ACC112 (cell line): ENCODE data around the gene TMX2.

Experiments
- H2AFZ ChIP-seq: fragments of 200-600 bp; sonication (generic); one replicate; pipeline ENCODE4 v1.6.0; 2017; ENCODE audit warnings: antibody characterized with exemption, low read length; ENCODE audit not compliant: unreplicated experiment
- H3K27ac ChIP-seq: fragments of 200-600 bp; sonication (generic); 2 replicates; pipeline ENCODE4 v1.5.1; 2014; ENCODE audit warnings: low read depth, mild to moderate bottlenecking, antibody characterized with exemption, low read length, moderate library complexity
- H3K27me3 ChIP-seq: fragments of 200-600 bp; sonication (generic); 2 replicates; pipeline ENCODE4 v1.6.1; 2014; ENCODE audit warnings: mild to moderate bottlenecking, antibody characterized with exemption, low read length, moderate library complexity, mixed read lengths; ENCODE audit not compliant: insufficient read depth
- H3K36me3 ChIP-seq: fragments of 200-600 bp; sonication (generic); 2 replicates; pipeline ENCODE4 v1.6.1; 2016; ENCODE audit warnings: mild to moderate bottlenecking, antibody characterized with exemption, low read length, moderate library complexity, mixed read lengths; ENCODE audit not compliant: insufficient read depth
- H3K4me1 ChIP-seq: fragments of 200-600 bp; sonication (generic); one replicate; pipeline ENCODE4 v1.6.1; 2016; ENCODE audit warnings: low read length, mixed read lengths; ENCODE audit not compliant: insufficient read depth, unreplicated experiment, control insufficient read depth
- H3K4me3 ChIP-seq: fragments of 200-600 bp; sonication (generic); 2 replicates; pipeline ENCODE4 v1.5.1; 2014; ENCODE audit warnings: mild to moderate bottlenecking, low read depth, low read length
- H3K79me2 ChIP-seq: fragments of 200-600 bp; sonication (generic); one replicate; pipeline ENCODE4 v1.6.0; 2016; ENCODE audit warnings: low read length; ENCODE audit not compliant: control insufficient read depth, unreplicated experiment, insufficient read depth

The TMX2 gene

DNA sequence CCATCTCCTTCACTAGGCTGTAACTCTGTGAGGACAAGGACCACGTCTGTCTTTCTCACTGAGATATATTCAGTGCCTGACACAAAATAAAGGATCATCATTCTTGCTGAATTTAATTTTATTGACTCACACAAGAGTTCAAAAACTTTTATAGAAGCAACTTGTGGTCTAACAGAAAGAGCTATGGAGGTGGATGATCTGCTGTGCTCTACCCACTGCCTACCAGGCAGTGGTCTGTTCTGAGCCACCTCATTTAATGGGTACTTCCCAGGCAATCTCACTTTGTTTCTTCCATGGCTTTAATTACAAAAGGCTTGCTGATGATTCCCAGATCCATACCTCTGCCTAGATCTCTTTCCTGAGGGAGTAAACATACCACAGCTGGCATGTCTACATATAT lies 34.5 kb downstream of the TMX2 start:
- Histone ChIP-seq H2AFZ (no peak overlapping the region), H3K27me3 (no peaks in the 10 kb centered on the region), H3K79me2 (peaks cover 10% of the 10 kb centered on the region), H3K27ac (no peak overlapping the region), H3K4me1 (peaks cover 6% of the 10 kb centered on the region), H3K36me3 (peaks cover 10% of the 10 kb centered on the region; the same call in 1 of the 2 replicates), H3K4me3 (no peak overlapping the region)

DNA sequence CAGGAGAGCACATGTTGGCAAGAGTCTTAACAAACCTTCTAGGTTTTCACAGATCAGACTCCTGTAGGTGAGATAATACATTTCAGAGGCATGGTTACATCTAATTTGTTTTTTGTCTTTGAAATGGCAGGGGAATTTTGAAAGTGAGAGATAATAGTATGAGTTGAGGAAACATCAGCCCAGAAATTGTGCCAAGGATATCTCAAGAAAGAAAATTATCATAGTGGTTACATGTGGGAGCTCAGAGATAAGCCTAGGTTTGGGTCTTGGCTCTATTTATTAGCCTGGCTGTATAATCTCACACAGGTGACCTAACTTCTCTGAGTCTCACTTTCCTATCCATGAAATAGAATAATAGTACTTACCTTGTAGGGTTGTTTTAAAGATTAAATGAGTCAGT lies 38.8 kb downstream of the TMX2 start:
- Histone ChIP-seq H3K27ac (no peak overlapping the region), H3K27me3 (no peaks in the 10 kb centered on the region), H3K79me2 (no peaks in the 10 kb centered on the region), H3K4me3 (no peak overlapping the region), H3K36me3 (no peaks in the 10 kb centered on the region), H2AFZ (no peak overlapping the region), H3K4me1 (no peaks in the 10 kb centered on the region)

DNA sequence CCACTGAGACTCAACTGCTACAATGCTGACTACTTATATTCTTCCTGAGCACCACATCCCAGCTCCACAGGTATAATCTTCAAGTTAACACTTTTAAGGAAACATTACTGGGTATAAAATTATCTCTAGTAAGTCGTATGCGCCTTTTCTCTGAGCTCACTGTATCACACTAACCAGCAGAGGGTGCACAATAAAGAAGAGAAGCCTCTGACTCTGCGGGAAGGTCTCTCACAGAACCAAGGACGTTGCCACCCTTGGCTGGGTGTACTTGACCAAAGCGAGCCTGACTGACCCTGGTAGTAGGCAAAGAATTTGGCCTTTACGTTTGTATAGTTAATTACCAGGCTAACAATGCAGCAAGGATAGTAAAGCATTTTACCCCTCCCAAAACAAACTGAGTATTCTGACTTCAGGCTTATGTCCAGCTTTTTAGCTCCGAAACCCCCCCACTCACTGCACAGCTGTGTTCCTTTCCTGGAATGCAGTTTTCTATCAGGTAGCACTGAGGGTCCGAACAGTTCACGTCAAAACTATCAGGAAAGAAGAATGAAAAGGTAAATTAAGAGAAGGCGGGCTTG lies 39.4 kb downstream of the TMX2 start, which contains the start of gene BTBD18:
Gene BTBD18, minus strand, starts transcription at position 144 of the 578 bp plus-strand sequence. CDS start 631 bp downstream, outside the sequence.
- H2AFZ ChIP-seq, result no peak within 1 kb of the TSS
- no peaks in the 10 kb centered on the region for H3K4me1 ChIP-seq
- H3K36me3 ChIP-seq, result no peaks in the 10 kb centered on the region
- no peaks in the 10 kb centered on the region for H3K79me2 ChIP-seq
- no peak within 1 kb of the TSS for H3K4me3 ChIP-seq
- H3K27me3 ChIP-seq, result no peaks in the 10 kb centered on the region
- no peak within 1 kb of the TSS for H3K27ac ChIP-seq

DNA sequence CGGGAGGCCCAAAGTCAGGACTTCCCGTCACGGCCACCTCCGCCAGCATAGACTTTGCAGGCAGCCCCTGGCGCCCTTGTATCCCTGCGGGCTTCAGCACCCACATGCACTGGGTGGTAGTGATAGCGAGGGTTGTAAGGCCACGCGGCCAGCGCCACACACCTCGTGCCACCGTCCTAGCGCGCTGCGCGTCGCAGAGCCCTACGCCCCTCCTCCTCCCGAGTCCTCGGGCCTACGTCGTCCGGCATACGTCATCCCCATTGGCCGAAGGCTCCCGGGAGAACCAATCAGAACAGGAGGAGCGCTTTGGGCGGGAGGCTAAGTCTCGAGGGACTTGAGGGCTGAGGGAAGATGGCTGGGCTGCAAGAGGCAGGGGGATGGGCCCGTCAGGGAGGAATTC lies 40.6 kb downstream of the TMX2 start:
- no peaks in the 10 kb centered on the region for H3K79me2 ChIP-seq
- H3K27ac ChIP-seq, result no peak overlapping the region
- no peaks in the 10 kb centered on the region for H3K36me3 ChIP-seq
- no peaks in the 10 kb centered on the region for H3K4me1 ChIP-seq
- H3K4me3 ChIP-seq, result no peak overlapping the region
- H2AFZ ChIP-seq, result no peak overlapping the region
- H3K27me3 ChIP-seq, result no peaks in the 10 kb centered on the region

DNA sequence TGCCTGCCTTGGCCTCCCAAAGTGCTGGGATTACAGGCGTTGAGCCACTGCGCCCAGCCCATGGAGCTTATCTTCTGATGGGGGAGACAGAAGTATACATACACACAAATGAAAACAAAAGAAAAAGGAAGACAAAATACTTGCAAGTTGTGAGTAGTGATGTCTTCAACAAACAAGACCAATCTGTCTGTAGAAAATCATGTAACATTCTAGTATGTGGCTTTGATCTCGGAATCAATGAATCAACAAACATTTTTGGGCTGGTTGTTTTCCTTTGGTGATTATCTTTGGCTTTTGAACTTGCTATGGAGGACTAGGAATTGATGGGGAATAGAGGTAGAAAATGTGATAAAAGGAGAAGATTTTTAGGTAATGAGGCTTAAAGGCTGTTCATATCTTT lies 45.8 kb downstream of the TMX2 start:
- no peaks in the 10 kb centered on the region for H3K4me1 ChIP-seq

DNA sequence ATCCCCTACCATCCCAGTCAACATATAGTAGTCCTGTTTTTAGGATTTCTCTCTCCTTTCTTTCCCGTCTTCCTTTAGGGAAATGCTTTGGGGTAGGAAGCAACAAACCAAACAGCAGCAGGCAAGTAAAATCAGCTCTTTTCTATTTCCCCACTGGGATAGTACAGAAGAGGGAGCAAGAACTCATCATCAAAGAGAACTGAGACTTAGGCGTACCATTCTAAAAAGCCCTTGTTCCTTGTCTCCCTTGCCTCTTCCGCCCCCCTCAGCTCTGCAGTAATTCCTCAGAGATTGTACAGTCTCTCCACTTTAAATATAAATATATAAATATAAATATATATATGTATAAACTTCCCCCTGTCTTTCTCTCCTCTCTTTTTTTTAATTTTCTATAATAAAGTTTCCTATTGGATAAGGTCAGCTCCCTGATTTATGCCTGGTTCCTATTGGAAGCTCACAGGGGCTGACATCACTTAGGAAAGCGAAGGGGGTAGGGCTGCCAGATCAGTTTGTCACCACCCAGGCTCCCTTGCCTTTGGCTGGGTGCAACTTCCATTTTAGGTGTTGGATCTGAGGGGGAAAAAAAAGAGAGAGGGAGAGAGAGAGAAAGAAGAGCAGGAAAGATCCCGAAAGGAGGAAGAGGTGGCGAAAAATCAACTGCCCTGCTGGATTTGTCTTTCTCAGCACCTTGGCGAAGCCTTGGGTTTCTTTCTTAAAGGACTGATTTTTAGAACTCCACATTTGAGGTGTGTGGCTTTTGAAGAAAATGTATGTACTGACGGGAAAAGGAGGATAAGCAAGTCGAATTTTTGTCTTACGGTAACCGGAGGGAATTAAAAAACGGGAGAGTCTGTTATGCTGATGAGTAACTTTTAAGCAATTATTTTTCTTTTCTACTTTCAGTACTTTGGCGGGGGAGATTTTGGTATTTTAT lies 49.2 kb downstream of the TMX2 start, which contains the start of gene CTNND1:
Gene CTNND1, plus strand, starts transcription at position 502 of the 934 bp plus-strand sequence. CDS start 29,677 bp downstream, outside the sequence.
- peak within 1 kb of the TSS; percentile 79 for H3K4me3 ChIP-seq

More for the DNA sequence above, 45.8 kb downstream of the TMX2 start:
- peaks cover 11% of the 10 kb centered on the region for H3K79me2 ChIP-seq
- H3K27ac ChIP-seq, result no peak overlapping the region
- no peaks in the 10 kb centered on the region for H3K36me3 ChIP-seq
- H2AFZ ChIP-seq, result no peak overlapping the region
- no peak overlapping the region for H3K4me3 ChIP-seq
- no peaks in the 10 kb centered on the region for H3K27me3 ChIP-seq

DNA sequence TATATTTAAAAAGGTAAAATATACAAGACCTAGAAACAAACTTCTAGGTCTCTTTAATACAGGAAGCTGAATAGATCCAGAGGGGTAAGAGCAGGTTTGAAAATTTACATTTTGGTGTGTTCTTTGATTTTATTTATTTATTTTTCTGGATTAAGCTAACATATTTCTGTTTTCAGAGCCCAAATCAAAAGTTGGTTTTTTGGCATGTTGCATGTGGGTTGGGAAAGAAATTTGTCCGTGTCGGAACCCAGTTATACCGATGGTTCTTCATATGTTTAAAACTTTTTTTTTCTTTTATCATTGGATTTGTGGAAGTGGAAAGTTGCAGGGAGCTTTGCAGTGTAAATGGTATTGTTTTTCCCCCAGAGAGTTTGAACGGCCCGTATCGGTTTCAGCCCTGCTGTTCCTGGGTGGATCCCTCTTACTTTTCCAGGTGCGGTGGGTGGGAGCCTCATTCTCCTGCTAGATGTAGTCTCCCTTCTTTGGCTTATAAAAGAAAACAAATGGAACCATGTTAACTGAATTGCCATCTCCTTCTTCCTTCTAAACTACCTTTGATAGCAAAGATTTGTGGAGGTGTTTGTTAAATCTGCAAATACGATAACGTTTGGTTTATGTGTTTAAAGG lies 50.0 kb downstream of the TMX2 start:
- H2AFZ ChIP-seq, result peak overlapping the region; percentile 82
- peaks cover 52% of the 10 kb centered on the region for H3K79me2 ChIP-seq
- H3K27me3 ChIP-seq, result no peaks in the 10 kb centered on the region
- H3K4me1 ChIP-seq, result peaks cover 17% of the 10 kb centered on the region
- H3K36me3 ChIP-seq, result no peaks in the 10 kb centered on the region
- H3K27ac ChIP-seq, result peak overlapping the region; percentile 93
- peak overlapping the region; percentile 79 for H3K4me3 ChIP-seq

More for the DNA sequence above, 49.2 kb downstream of the TMX2 start, which contains the start of gene CTNND1:
- no peaks in the 10 kb centered on the region for H3K36me3 ChIP-seq
- H3K79me2 ChIP-seq, result peaks cover 45% of the 10 kb centered on the region
- H2AFZ ChIP-seq, result peak within 1 kb of the TSS; percentile 92
- no peaks in the 10 kb centered on the region for H3K27me3 ChIP-seq
- H3K4me1 ChIP-seq, result peaks cover 17% of the 10 kb centered on the region
- peak within 1 kb of the TSS; percentile 93 for H3K27ac ChIP-seq

DNA sequence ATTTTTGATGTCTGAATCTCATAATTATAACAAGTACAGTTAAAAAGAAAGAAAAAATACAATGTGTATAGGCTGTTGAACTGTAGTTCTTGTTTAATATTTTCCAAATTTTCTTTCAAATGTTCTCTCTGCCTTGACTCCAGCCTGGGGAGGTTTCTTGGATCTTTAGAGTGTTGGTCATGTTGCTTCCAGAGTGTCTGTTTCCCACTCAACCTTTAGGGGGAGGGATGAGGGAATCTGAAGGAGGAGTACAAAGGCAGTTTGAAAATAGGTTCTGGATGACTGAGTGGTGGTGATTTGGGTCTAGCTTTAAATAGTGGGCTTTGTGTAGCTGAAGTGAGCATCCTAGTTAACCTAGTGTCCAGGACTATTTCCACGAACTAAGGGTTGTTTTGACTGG lies 51.2 kb downstream of the TMX2 start:
- Histone ChIP-seq H3K79me2 (peaks cover 62% of the 10 kb centered on the region), H3K27ac (no peak overlapping the region), H2AFZ (no peak overlapping the region), H3K36me3 (no peaks in the 10 kb centered on the region), H3K4me1 (peaks cover 17% of the 10 kb centered on the region), H3K4me3 (peak overlapping the region; percentile 79), H3K27me3 (no peaks in the 10 kb centered on the region)

DNA sequence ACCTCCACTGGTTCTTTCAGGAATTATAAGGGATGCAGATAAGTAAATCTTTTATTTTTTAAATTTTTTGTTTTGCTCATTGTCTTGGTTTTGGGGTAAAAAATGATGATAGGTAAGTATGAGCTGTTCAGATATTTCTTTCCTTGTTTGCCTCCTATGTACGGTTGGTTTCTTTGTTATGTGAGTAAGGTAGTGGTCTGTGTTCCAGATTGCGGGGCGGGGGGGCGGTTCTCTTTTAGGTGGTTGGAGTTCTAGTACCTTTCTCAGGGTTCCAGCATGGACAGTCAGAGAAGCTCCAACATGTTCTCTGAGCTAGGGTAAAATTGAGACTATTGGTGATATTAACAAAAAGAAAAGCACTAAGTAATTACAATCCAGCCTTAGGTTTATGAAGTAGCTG lies 51.6 kb downstream of the TMX2 start:
- Histone ChIP-seq H3K4me3 (peak overlapping the region; percentile 79), H3K4me1 (peaks cover 17% of the 10 kb centered on the region), H3K27ac (no peak overlapping the region), H3K36me3 (no peaks in the 10 kb centered on the region), H2AFZ (no peak overlapping the region), H3K27me3 (no peaks in the 10 kb centered on the region), H3K79me2 (peaks cover 67% of the 10 kb centered on the region)

DNA sequence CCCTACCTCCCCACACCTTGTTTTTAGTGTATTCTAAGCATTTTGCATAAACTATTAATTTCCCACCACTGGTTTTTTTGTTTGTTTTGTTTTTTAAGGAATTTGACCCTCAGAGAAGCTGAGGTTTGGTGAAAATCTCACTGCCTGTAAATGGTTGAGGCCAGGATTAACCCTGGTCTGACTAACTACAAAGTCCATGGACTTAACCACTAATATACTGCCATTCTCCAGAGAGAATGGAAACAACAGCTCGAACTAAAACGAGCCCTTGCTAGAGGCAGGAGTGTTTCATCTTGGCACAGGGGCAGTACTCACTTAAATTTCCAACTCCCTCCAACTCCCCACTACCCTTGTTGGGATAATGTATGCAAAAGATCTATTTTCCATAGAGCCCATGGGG lies 52.2 kb downstream of the TMX2 start:
- no peaks in the 10 kb centered on the region for H3K36me3 ChIP-seq
- H2AFZ ChIP-seq, result no peak overlapping the region
- peak overlapping the region; percentile 79 for H3K4me3 ChIP-seq
- no peak overlapping the region for H3K27ac ChIP-seq
- H3K27me3 ChIP-seq, result no peaks in the 10 kb centered on the region
- H3K4me1 ChIP-seq, result peaks cover 17% of the 10 kb centered on the region
- H3K79me2 ChIP-seq, result peaks cover 72% of the 10 kb centered on the region
